GM23338 (cell line): ENCODE data around the gene TMEM163. TPM values are rescaled to one million over a fixed set of nuclear protein-coding genes. Genes with fewer than 3 reads are reported as not detected.

ENCODE experiments used
- ATAC-seq: fragments of 200-7000 bp; cut with Tn5 transposase; 3 replicates; pipeline ENCODE4 v1.9.1; 2020
- DNase-seq: peaks from one replicate; pipeline ENCODE4 v3.0.0-alpha.2; 2015; ENCODE audit warnings: low spot score
- H2AFZ ChIP-seq: fragments of 200-600 bp; sonication (generic); 2 replicates; pipeline ENCODE4 v1.8.0; 2016; ENCODE audit warnings: antibody characterized with exemption, mild to moderate bottlenecking, moderate library complexity
- H3F3A ChIP-seq: fragments of 200-600 bp; sonication (generic); replicated peaks from 2 replicates; pipeline ENCODE4 v1.8.0; 2017; ENCODE audit warnings: antibody characterized with exemption, mixed run types, low read depth
- H3K27ac ChIP-seq: fragments of 200-600 bp; sonication (generic); 2 replicates; pipeline ENCODE4 v1.6.1; 2016; ENCODE audit warnings: low read depth
- H3K27me3 ChIP-seq: fragments of 200-600 bp; sonication (generic); 2 replicates; pipeline ENCODE4 v1.8.0; 2016; ENCODE audit warnings: mild to moderate bottlenecking, mixed run types, moderate library complexity; ENCODE audit not compliant: insufficient read depth
- H3K36me3 ChIP-seq: fragments of 200-600 bp; sonication (generic); 2 replicates; pipeline ENCODE4 v1.8.0; 2016; ENCODE audit warnings: mild to moderate bottlenecking; ENCODE audit not compliant: insufficient read depth
- H3K4me1 ChIP-seq: fragments of 200-600 bp; sonication (generic); 2 replicates; pipeline ENCODE4 v1.8.0; 2016; ENCODE audit warnings: mild to moderate bottlenecking, moderate library complexity; ENCODE audit not compliant: insufficient read depth
- H3K4me2 ChIP-seq: fragments of 200-600 bp; sonication (generic); 2 replicates; pipeline ENCODE4 v1.7.1; 2017; ENCODE audit warnings: mixed run types
- H3K4me3 ChIP-seq: fragments of 200-600 bp; sonication (generic); 2 replicates; pipeline ENCODE4 v1.6.1; 2016; ENCODE audit warnings: mixed run types
- H3K79me2 ChIP-seq: fragments of 200-600 bp; sonication (generic); replicated peaks from 2 replicates; pipeline ENCODE4 v1.8.0; 2017; ENCODE audit warnings: mild to moderate bottlenecking; ENCODE audit not compliant: insufficient read depth
- H3K9me2 ChIP-seq: fragments of 200-600 bp; sonication (generic); 2 replicates; pipeline ENCODE4 v1.8.0; 2017; ENCODE audit not compliant: insufficient read depth
- H4K20me1 ChIP-seq: fragments of 200-600 bp; sonication (generic); replicated peaks from 2 replicates; pipeline ENCODE4 v1.8.0; 2017; ENCODE audit warnings: mild to moderate bottlenecking; ENCODE audit not compliant: insufficient read depth
- H3K27ac Mint-ChIP-seq: 2 replicates; pipeline ENCODE4 v1.8.0; 2020; ENCODE audit warnings: inconsistent platforms, mild to moderate bottlenecking, moderate library complexity, mixed read lengths
- H3K27me3 Mint-ChIP-seq: 3 replicates; pipeline ENCODE4 v1.8.0; 2022; ENCODE audit warnings: low read depth, mild to moderate bottlenecking, moderate library complexity, mixed read lengths, inconsistent platforms; ENCODE audit not compliant: insufficient read depth, poor library complexity
- H3K36me3 Mint-ChIP-seq: 3 replicates; pipeline ENCODE4 v1.8.0; 2021; ENCODE audit warnings: low read depth, mild to moderate bottlenecking, inconsistent platforms, moderate library complexity, mixed read lengths
- H3K4me1 Mint-ChIP-seq: 3 replicates; pipeline ENCODE4 v1.8.0; 2020; ENCODE audit warnings: mild to moderate bottlenecking, inconsistent platforms, mixed read lengths
- H3K4me3 Mint-ChIP-seq: 3 replicates; pipeline ENCODE4 v1.8.0; 2021; ENCODE audit warnings: moderate library complexity, mild to moderate bottlenecking, inconsistent platforms, mixed read lengths
- H3K9me3 Mint-ChIP-seq: 3 replicates; pipeline ENCODE4 v1.8.0; 2020; ENCODE audit warnings: moderate library complexity, mild to moderate bottlenecking, inconsistent platforms, mixed read lengths
- EZH2 ChIP-seq: fragments of 200-600 bp; sonication (generic); IDR thresholded peaks from one replicate; pipeline ENCODE4 v1.8.0; 2017; ENCODE audit warnings: antibody characterized with exemption, mild to moderate bottlenecking, low read depth; ENCODE audit not compliant: unreplicated experiment
- JUNB ChIP-seq: IDR thresholded peaks from one replicate; pipeline ENCODE4 v1.6.1; 2016; ENCODE audit warnings: antibody characterized with exemption; ENCODE audit not compliant: unreplicated experiment
- POLR2AphosphoS5 ChIP-seq: IDR thresholded peaks from 2 replicates; pipeline ENCODE4 v1.6.1; 2016; ENCODE audit warnings: antibody characterized with exemption, low read depth
- REST ChIP-seq: IDR thresholded peaks from one replicate; pipeline ENCODE4 v1.6.1; 2018; ENCODE audit warnings: antibody characterized with exemption; ENCODE audit not compliant: unreplicated experiment
- STAT1 ChIP-seq: IDR thresholded peaks from one replicate; pipeline ENCODE4 v1.6.1; 2016; ENCODE audit warnings: antibody characterized with exemption; ENCODE audit not compliant: unreplicated experiment
- polyA plus RNA-seq: library from polyadenylated mRNA; unstranded; fragments of >200 nt; fragmentation: Nextera tagmentation; extraction: Ambion mirVana; gene quantifications from 2 replicates; pipeline ENCODE4 v1.2.1, GENCODE V29; 2016
- total RNA-seq: library from RNA; depleted of rRNA; stranded (reverse); fragments of >200 nt; shearing (Covaris generic); gene quantifications from 2 replicates; pipeline ENCODE4 v1.2.3, GENCODE V29; 2014
- TF ChIP-seq, protein P1 (sequence below), 2 experiments: fragments of 200-600 bp in 1 of 2; sonication (generic) in 1 of 2; conservative IDR thresholded peaks; 2 replicates each; pipeline versions ENCODE4 v1.5.1 to v1.6.1; 2016 to 2017; ENCODE audit warnings: antibody characterized with exemption in 2 of 2, low read depth in 2 of 2, mild to moderate bottlenecking in 2 of 2, moderate library complexity in 1 of 2
- TF ChIP-seq, protein P2 (sequence below): fragments of 250-450 bp; sonication (Bioruptor Pico); IDR thresholded peaks from 2 replicates; pipeline ENCODE4 v1.5.0; 2020; ENCODE audit warnings: mild to moderate bottlenecking, moderate library complexity

The TMEM163 gene
- total and polyA plus RNA-seq, 2 experiments from 2014 or later = 1.1 to 1.8 TPM

- peaks cover 4% of the 10 kb centered on the region; the same call in 2 of the 3 replicates for H3K36me3 Mint-ChIP-seq
- Histone ChIP-seq H3K9me2 (no peaks in the 10 kb centered on the region), H3K27me3 (peaks cover 13% of the 10 kb centered on the region), H3K4me2 (no peak overlapping the region), H3F3A (no peaks in the 10 kb centered on the region), H3K27ac (no peak overlapping the region), H3K4me3 (no peak overlapping the region), H3K36me3 (no peaks in the 10 kb centered on the region), H2AFZ (no peak overlapping the region), H3K79me2 (no peaks in the 10 kb centered on the region), H4K20me1 (peaks cover 3% of the 10 kb centered on the region; the same call in 1 of the 2 replicates), H3K4me1 (no peaks in the 10 kb centered on the region)
- no peaks in the 10 kb centered on the region for H3K9me3 Mint-ChIP-seq
- no peak overlapping the region for H3K4me3 Mint-ChIP-seq
- ATAC-seq (no peak), DNase-seq (no peak)
- H3K27me3 Mint-ChIP-seq = peaks cover 14% of the 10 kb centered on the region
- no peak overlapping the region for H3K27ac Mint-ChIP-seq
- no peak for TF ChIP-seq POLR2AphosphoS5
- no peak for TF ChIP-seq STAT1
- TF ChIP-seq, protein P1, sequence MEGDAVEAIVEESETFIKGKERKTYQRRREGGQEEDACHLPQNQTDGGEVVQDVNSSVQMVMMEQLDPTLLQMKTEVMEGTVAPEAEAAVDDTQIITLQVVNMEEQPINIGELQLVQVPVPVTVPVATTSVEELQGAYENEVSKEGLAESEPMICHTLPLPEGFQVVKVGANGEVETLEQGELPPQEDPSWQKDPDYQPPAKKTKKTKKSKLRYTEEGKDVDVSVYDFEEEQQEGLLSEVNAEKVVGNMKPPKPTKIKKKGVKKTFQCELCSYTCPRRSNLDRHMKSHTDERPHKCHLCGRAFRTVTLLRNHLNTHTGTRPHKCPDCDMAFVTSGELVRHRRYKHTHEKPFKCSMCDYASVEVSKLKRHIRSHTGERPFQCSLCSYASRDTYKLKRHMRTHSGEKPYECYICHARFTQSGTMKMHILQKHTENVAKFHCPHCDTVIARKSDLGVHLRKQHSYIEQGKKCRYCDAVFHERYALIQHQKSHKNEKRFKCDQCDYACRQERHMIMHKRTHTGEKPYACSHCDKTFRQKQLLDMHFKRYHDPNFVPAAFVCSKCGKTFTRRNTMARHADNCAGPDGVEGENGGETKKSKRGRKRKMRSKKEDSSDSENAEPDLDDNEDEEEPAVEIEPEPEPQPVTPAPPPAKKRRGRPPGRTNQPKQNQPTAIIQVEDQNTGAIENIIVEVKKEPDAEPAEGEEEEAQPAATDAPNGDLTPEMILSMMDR (conservative IDR thresholded peaks at IDR 0.05; ENCODE audit: low read depth in 2 of 2) = no peak
- no peak for TF ChIP-seq EZH2
- TF ChIP-seq JUNB = no peak
- TF ChIP-seq REST = no peak
- TF ChIP-seq, protein P2, sequence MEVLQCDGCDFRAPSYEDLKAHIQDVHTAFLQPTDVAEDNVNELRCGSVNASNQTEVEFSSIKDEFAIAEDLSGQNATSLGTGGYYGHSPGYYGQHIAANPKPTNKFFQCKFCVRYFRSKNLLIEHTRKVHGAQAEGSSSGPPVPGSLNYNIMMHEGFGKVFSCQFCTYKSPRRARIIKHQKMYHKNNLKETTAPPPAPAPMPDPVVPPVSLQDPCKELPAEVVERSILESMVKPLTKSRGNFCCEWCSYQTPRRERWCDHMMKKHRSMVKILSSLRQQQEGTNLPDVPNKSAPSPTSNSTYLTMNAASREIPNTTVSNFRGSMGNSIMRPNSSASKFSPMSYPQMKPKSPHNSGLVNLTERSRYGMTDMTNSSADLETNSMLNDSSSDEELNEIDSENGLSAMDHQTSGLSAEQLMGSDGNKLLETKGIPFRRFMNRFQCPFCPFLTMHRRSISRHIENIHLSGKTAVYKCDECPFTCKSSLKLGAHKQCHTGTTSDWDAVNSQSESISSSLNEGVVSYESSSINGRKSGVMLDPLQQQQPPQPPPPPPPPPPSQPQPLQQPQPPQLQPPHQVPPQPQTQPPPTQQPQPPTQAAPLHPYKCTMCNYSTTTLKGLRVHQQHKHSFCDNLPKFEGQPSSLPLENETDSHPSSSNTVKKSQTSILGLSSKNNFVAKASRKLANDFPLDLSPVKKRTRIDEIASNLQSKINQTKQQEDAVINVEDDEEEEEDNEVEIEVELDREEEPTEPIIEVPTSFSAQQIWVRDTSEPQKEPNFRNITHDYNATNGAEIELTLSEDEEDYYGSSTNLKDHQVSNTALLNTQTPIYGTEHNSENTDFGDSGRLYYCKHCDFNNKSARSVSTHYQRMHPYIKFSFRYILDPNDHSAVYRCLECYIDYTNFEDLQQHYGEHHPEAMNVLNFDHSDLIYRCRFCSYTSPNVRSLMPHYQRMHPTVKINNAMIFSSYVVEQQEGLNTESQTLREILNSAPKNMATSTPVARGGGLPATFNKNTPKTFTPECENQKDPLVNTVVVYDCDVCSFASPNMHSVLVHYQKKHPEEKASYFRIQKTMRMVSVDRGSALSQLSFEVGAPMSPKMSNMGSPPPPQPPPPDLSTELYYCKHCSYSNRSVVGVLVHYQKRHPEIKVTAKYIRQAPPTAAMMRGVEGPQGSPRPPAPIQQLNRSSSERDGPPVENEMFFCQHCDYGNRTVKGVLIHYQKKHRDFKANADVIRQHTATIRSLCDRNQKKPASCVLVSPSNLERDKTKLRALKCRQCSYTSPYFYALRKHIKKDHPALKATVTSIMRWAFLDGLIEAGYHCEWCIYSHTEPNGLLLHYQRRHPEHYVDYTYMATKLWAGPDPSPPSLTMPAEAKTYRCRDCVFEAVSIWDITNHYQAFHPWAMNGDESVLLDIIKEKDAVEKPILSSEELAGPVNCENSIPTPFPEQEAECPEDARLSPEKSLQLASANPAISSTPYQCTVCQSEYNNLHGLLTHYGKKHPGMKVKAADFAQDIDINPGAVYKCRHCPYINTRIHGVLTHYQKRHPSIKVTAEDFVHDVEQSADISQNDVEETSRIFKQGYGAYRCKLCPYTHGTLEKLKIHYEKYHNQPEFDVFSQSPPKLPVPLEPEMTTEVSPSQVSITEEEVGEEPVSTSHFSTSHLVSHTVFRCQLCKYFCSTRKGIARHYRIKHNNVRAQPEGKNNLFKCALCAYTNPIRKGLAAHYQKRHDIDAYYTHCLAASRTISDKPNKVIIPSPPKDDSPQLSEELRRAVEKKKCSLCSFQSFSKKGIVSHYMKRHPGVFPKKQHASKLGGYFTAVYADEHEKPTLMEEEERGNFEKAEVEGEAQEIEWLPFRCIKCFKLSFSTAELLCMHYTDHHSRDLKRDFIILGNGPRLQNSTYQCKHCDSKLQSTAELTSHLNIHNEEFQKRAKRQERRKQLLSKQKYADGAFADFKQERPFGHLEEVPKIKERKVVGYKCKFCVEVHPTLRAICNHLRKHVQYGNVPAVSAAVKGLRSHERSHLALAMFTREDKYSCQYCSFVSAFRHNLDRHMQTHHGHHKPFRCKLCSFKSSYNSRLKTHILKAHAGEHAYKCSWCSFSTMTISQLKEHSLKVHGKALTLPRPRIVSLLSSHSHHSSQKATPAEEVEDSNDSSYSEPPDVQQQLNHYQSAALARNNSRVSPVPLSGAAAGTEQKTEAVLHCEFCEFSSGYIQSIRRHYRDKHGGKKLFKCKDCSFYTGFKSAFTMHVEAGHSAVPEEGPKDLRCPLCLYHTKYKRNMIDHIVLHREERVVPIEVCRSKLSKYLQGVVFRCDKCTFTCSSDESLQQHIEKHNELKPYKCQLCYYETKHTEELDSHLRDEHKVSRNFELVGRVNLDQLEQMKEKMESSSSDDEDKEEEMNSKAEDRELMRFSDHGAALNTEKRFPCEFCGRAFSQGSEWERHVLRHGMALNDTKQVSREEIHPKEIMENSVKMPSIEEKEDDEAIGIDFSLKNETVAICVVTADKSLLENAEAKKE = no peak
- peaks cover 3% of the 10 kb centered on the region for H3K4me1 Mint-ChIP-seq
Measured at GRCh38 chr2:134425724-134426496, 292.9 kb downstream of the TMEM163 start.
